GM19240 (cell line): ENCODE results near the gene SIK3.

ENCODE experiments used
- DNase-seq: peaks from one replicate; pipeline ENCODE4 v3.0.0; 2011; ENCODE audit warnings: low spot score; ENCODE audit not compliant: insufficient read length

Gene SIK3

GRCh38 chr11:116972691-116973090 lies 125.5 kb downstream of the SIK3 start:
- no peak for DNase-seq

- DNase-seq = no peak
Measured at GRCh38 chr11:116970485-116971292, 127.5 kb downstream of the SIK3 start.

GRCh38 chr11:116969694-116970093 lies 128.5 kb downstream of the SIK3 start:
- no peak for DNase-seq

- no peak for DNase-seq
Measured at GRCh38 chr11:116964269-116964668, 134.0 kb downstream of the SIK3 start.

GRCh38 chr11:116963813-116964212 lies 134.4 kb downstream of the SIK3 start:
- DNase-seq = no peak

- DNase-seq = no peak
Measured at GRCh38 chr11:116962108-116962507, 136.1 kb downstream of the SIK3 start.

GRCh38 chr11:116960930-116961329 lies 137.3 kb downstream of the SIK3 start:
- DNase-seq = no peak

- no peak for DNase-seq
Measured at GRCh38 chr11:116958246-116958645, 140.0 kb downstream of the SIK3 start.

- no peak for DNase-seq
Measured at GRCh38 chr11:116955949-116956348, 142.3 kb downstream of the SIK3 start.

GRCh38 chr11:116955548-116955947 lies 142.7 kb downstream of the SIK3 start:
- no peak for DNase-seq

- DNase-seq = no peak
Measured at GRCh38 chr11:116953530-116954285, 144.5 kb downstream of the SIK3 start.

- DNase-seq = no peak
Measured at GRCh38 chr11:116951762-116952161, 146.5 kb downstream of the SIK3 start.

- no peak for DNase-seq
Measured at GRCh38 chr11:116950210-116950609, 148.0 kb downstream of the SIK3 start.

GRCh38 chr11:116948391-116948790 lies 149.8 kb downstream of the SIK3 start:
- DNase-seq = no peak

GRCh38 chr11:116946414-116946813 lies 151.8 kb downstream of the SIK3 start:
- no peak for DNase-seq

- DNase-seq = no peak
Measured at GRCh38 chr11:116939499-116939898, 158.7 kb downstream of the SIK3 start.

- DNase-seq = no peak
Measured at GRCh38 chr11:116938471-116939070, 159.7 kb downstream of the SIK3 start.

GRCh38 chr11:116936754-116937446 lies 161.3 kb downstream of the SIK3 start:
- DNase-seq = no peak

- DNase-seq = no peak
Measured at GRCh38 chr11:116935514-116935913, 162.7 kb downstream of the SIK3 start.

- DNase-seq = no peak
Measured at GRCh38 chr11:116935089-116935488, 163.1 kb downstream of the SIK3 start.

- no peak for DNase-seq
Measured at GRCh38 chr11:116933961-116934360, 164.3 kb downstream of the SIK3 start.

GRCh38 chr11:116932181-116932580 lies 166.0 kb downstream of the SIK3 start:
- no peak for DNase-seq
